Naive thymus-derived CD8-positive, alpha-beta T cell (primary cell): Measurements from ENCODE around the gene PPP3CA. TPM values are rescaled to one million over a fixed set of nuclear protein-coding genes. Genes with fewer than 3 reads are reported as not detected.

Experiments
- ATAC-seq, 2 donors: fragments of 150-1000 bp; cut with Tn5 transposase in 1 of 2; sonication (Bioruptor Pico), chemical (Tn5 transposase) in 1 of 2; 1 replicate in 1 of 2; 2 replicates in 1 of 2; pipeline ENCODE4 v1.10.0; 2021; ENCODE audit warnings: mild to moderate bottlenecking in 2 of 2, moderate library complexity in 2 of 2
- POLR2A ChIA-PET: fragments of 350-600 bp; sonication (Branson Sonifier 250); formaldehyde crosslinking; loops from one replicate; lab custom pipeline; 2021; ENCODE audit warnings: antibody characterized with exemption; lab: Charles Lee
- DNase-seq, 10 donors: peaks; one replicate each; pipeline versions ENCODE4 v3.0.0 to v3.0.0-alpha.2; 2020 to 2022
- H3K27ac Mint-ChIP-seq, 10 donors: one replicate each; pipeline ENCODE4 v1.8.0; 2020 to 2022; ENCODE audit warnings: mild to moderate bottlenecking in 10 of 10, mixed read lengths in 10 of 10, moderate library complexity in 4 of 10, inconsistent platforms in 1 of 10
- H3K27me3 Mint-ChIP-seq, 5 donors: one replicate each; pipeline ENCODE4 v1.8.0; 2021 to 2022; ENCODE audit warnings: mixed read lengths in 5 of 5
- H3K36me3 Mint-ChIP-seq, 3 donors: one replicate each; pipeline ENCODE4 v1.8.0; 2020 to 2022; ENCODE audit warnings: mixed read lengths in 3 of 3, mild to moderate bottlenecking in 2 of 3, inconsistent platforms in 1 of 3
- H3K4me1 Mint-ChIP-seq, 4 donors: one replicate each; pipeline ENCODE4 v1.8.0; 2021 to 2022; ENCODE audit warnings: mixed read lengths in 4 of 4
- H3K4me3 Mint-ChIP-seq, 10 donors: one replicate each; pipeline ENCODE4 v1.8.0; 2020 to 2022; ENCODE audit warnings: mild to moderate bottlenecking in 10 of 10, mixed read lengths in 10 of 10, moderate library complexity in 6 of 10, inconsistent platforms in 1 of 10
- H3K9me3 Mint-ChIP-seq, 9 donors: one replicate each; pipeline ENCODE4 v1.8.0; 2020 to 2022; ENCODE audit warnings: mixed read lengths in 9 of 9, mild to moderate bottlenecking in 3 of 9, inconsistent platforms in 1 of 9, moderate library complexity in 1 of 9
- polyA plus RNA-seq, 3 donors: library from polyadenylated mRNA; unstranded; fragments of 300-500 nt; fragmentation: Illumina TruSeq; gene quantifications; one replicate each; pipeline ENCODE4 v1.2.3, GENCODE V29; 2021
- total RNA-seq, 8 experiments: library from RNA in 2 of 8; stranded (reverse) in 2 of 8; gene quantifications; one replicate each; pipeline ENCODE4 v1.2.3 and lab custom pipeline; 2021 to 2026

The PPP3CA gene
- total and polyA plus RNA-seq, 5 experiments from 2014 or later = 2.8 to 23.7 (median 7.4) TPM

DNA sequence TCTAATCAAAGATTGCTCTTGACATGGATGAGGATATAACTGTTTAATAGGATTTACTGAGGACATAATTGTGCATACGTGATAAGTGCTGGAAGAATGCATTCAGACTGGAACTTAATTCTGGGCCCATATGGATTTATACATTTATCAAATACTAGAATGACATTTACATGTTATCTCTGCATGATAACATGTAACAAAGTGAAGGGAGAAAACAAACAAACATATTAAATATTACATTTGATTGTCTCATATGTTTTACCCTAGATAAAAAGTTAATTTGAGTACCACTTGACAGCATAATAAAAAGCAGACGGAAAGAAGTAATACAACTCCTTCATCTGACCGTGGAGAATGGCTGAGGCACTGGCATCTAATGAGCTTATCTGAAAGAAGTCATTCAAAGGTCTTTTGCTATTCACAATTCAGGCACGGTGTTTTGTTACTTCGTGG, 297.8 kb downstream of the PPP3CA start:
- Mint-ChIP-seq H3K4me1 (peaks cover 0 to 3% (median under 1%) of the 10 kb centered on the region in 4 donors), H3K4me3 (no peak overlapping the region), H3K9me3 (no peaks in the 10 kb centered on the region), H3K27ac (no peak overlapping the region), H3K27me3 (no peaks in the 10 kb centered on the region), H3K36me3 (peaks cover 0 to 15% (median 11%) of the 10 kb centered on the region in 3 donors)
- ATAC-seq (no peak), DNase-seq (no peak)
- POLR2A ChIA-PET = no interaction called here

GRCh38 chr4:101044766-101045165, 302.6 kb downstream of the PPP3CA start:
- no peaks in the 10 kb centered on the region for H3K9me3 Mint-ChIP-seq
- DNase-seq (no peak), ATAC-seq (no peak)
- H3K27ac Mint-ChIP-seq = no peak overlapping the region
- H3K36me3 Mint-ChIP-seq = peaks cover 0 to 17% (median 15%) of the 10 kb centered on the region in 3 donors
- no peak overlapping the region for H3K4me3 Mint-ChIP-seq
- H3K27me3 Mint-ChIP-seq = no peaks in the 10 kb centered on the region
- H3K4me1 Mint-ChIP-seq = peaks cover 0 to 6% (median 3%) of the 10 kb centered on the region in 4 donors
- POLR2A ChIA-PET = no interaction called here

GRCh38 chr4:101042847-101043246, 304.5 kb downstream of the PPP3CA start:
- no peak for ATAC-seq
- no peak overlapping the region for H3K4me3 Mint-ChIP-seq
- POLR2A ChIA-PET = no interaction called here
- DNase-seq = no peak
- H3K36me3 Mint-ChIP-seq = peaks cover 0 to 27% (median 24%) of the 10 kb centered on the region in 3 donors
- no peaks in the 10 kb centered on the region for H3K27me3 Mint-ChIP-seq
- no peaks in the 10 kb centered on the region for H3K9me3 Mint-ChIP-seq
- no peak overlapping the region for H3K27ac Mint-ChIP-seq
- H3K4me1 Mint-ChIP-seq = peaks cover 0 to 20% (median 12%) of the 10 kb centered on the region in 4 donors

DNA sequence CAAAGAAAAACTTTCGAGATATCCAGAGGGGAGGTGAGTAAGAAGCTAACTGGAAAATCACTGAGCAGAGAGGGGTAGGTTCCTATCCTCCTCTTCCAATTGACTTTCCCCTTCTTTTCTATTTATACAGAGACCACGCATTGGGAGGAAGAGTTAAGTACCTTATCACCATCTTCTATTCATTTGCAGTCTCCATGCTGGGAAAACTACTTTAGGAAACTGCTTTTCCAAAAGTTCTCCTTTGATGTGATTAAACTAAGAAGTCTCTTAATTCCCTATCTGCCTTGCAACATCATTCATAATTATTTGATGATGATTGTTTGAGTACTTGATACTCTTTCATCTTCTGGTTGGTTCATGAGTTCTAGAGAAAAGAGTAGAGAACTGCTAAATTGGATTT, 306.6 kb downstream of the PPP3CA start:
- Mint-ChIP-seq H3K4me1 (peaks cover 0 to 24% (median 14%) of the 10 kb centered on the region in 4 donors), H3K9me3 (no peaks in the 10 kb centered on the region), H3K27ac (no peak overlapping the region), H3K4me3 (no peak overlapping the region), H3K36me3 (peaks cover 0 to 37% (median 26%) of the 10 kb centered on the region in 3 donors), H3K27me3 (no peaks in the 10 kb centered on the region)
- ATAC-seq (no peak), DNase-seq (no peak)
- POLR2A ChIA-PET = no interaction called here

GRCh38 chr4:101039367-101039766, 308.0 kb downstream of the PPP3CA start:
- H3K27me3 Mint-ChIP-seq = no peaks in the 10 kb centered on the region
- H3K27ac Mint-ChIP-seq = peak overlapping the region in 3 of 10 donors; percentile 6 to 36 (median 7)
- peak overlapping the region in 1 of 10 donors; percentile 0 for H3K4me3 Mint-ChIP-seq
- peaks cover 0 to 26% (median 19%) of the 10 kb centered on the region in 3 donors for H3K36me3 Mint-ChIP-seq
- POLR2A ChIA-PET = no interaction called here
- peaks cover 0 to 24% (median 13%) of the 10 kb centered on the region in 4 donors for H3K4me1 Mint-ChIP-seq
- ATAC-seq = no peak
- H3K9me3 Mint-ChIP-seq = no peaks in the 10 kb centered on the region
- peak in 1 of 10 donors; percentile 20 for DNase-seq

- H3K4me1 Mint-ChIP-seq = peaks cover 0 to 24% (median 13%) of the 10 kb centered on the region in 4 donors
- peak overlapping the region in 2 of 10 donors; percentile 27 to 39 for H3K4me3 Mint-ChIP-seq
- H3K27ac Mint-ChIP-seq = peak overlapping the region in 8 of 10 donors; percentile 8 to 80 (median 70)
- no peak for DNase-seq
- H3K9me3 Mint-ChIP-seq = no peaks in the 10 kb centered on the region
- ATAC-seq = peak; percentile 37 to 39
- H3K36me3 Mint-ChIP-seq = peaks cover 0 to 35% (median 19%) of the 10 kb centered on the region in 3 donors
- no peaks in the 10 kb centered on the region for H3K27me3 Mint-ChIP-seq
- POLR2A ChIA-PET = no interaction called here
Observed at GRCh38 chr4:101037938-101038413, 309.4 kb downstream of the PPP3CA start.

GRCh38 chr4:101037249-101037648, 310.1 kb downstream of the PPP3CA start:
- POLR2A ChIA-PET = no interaction called here
- H3K36me3 Mint-ChIP-seq = peaks cover 0 to 38% (median 19%) of the 10 kb centered on the region in 3 donors
- ATAC-seq = no peak

GRCh38 chr4:101035487-101035886, 311.8 kb downstream of the PPP3CA start:
- POLR2A ChIA-PET = no interaction called here
- peak overlapping the region in 2 of 10 donors; percentile 0 to 1 for H3K27ac Mint-ChIP-seq
- no peak for ATAC-seq
- H3K4me3 Mint-ChIP-seq = no peak overlapping the region
- H3K9me3 Mint-ChIP-seq = no peaks in the 10 kb centered on the region
- no peak for DNase-seq
- peaks cover 0 to 22% (median 12%) of the 10 kb centered on the region in 4 donors for H3K4me1 Mint-ChIP-seq
- H3K36me3 Mint-ChIP-seq = peaks cover 0 to 41% (median 22%) of the 10 kb centered on the region in 3 donors
- no peaks in the 10 kb centered on the region for H3K27me3 Mint-ChIP-seq

More at GRCh38 chr4:101037249-101037648, 310.1 kb downstream of the PPP3CA start:
- H3K27ac Mint-ChIP-seq = peak overlapping the region in 1 of 10 donors; percentile 6
- H3K4me1 Mint-ChIP-seq = peaks cover 0 to 24% (median 13%) of the 10 kb centered on the region in 4 donors
- DNase-seq = no peak
- H3K4me3 Mint-ChIP-seq = no peak overlapping the region
- no peaks in the 10 kb centered on the region for H3K9me3 Mint-ChIP-seq
- no peaks in the 10 kb centered on the region for H3K27me3 Mint-ChIP-seq

GRCh38 chr4:101033986-101034385, 313.3 kb downstream of the PPP3CA start:
- POLR2A ChIA-PET = no interaction called here
- H3K27ac Mint-ChIP-seq = peak overlapping the region in 1 of 10 donors; percentile 63
- ATAC-seq = no peak

GRCh38 chr4:101032541-101032940, 314.8 kb downstream of the PPP3CA start:
- H3K27me3 Mint-ChIP-seq = no peaks in the 10 kb centered on the region
- H3K36me3 Mint-ChIP-seq = peaks cover 0 to 32% (median 9%) of the 10 kb centered on the region in 3 donors
- ATAC-seq (no peak), DNase-seq (no peak)
- POLR2A ChIA-PET = no interaction called here
- no peaks in the 10 kb centered on the region for H3K9me3 Mint-ChIP-seq
- no peak overlapping the region for H3K4me3 Mint-ChIP-seq
- H3K27ac Mint-ChIP-seq = no peak overlapping the region
- peaks cover 0 to 2% (median under 1%) of the 10 kb centered on the region in 4 donors for H3K4me1 Mint-ChIP-seq

More at GRCh38 chr4:101033986-101034385, 313.3 kb downstream of the PPP3CA start:
- H3K36me3 Mint-ChIP-seq = peaks cover 0 to 39% (median 15%) of the 10 kb centered on the region in 3 donors
- no peak for DNase-seq
- no peaks in the 10 kb centered on the region for H3K27me3 Mint-ChIP-seq
- no peaks in the 10 kb centered on the region for H3K9me3 Mint-ChIP-seq
- no peak overlapping the region for H3K4me3 Mint-ChIP-seq
- H3K4me1 Mint-ChIP-seq = peaks cover 0 to 16% (median 7%) of the 10 kb centered on the region in 4 donors

DNA sequence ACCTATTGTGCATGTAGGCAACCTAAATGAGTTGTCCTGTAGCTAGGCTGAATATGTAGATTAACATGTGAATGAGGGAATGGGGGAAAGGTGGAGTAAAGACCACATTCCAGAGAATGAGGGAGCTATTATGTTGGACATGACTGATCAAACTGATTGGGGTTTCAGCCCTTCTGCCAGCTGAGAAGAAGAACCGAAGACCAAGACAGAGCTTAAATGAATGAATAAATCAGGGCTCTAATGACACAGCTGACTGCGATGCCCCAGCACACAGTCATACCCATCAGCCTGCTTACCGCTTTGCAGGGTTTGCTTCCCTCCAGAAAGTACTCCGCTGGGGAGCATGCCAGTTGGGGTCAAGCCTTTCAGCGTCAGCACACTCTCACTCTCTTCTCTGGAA, 315.4 kb downstream of the PPP3CA start:
- POLR2A ChIA-PET = no interaction called here
- no peaks in the 10 kb centered on the region for H3K9me3 Mint-ChIP-seq
- no peak for ATAC-seq
- peaks cover 0 to 2% (median under 1%) of the 10 kb centered on the region in 4 donors for H3K4me1 Mint-ChIP-seq
- no peak overlapping the region for H3K4me3 Mint-ChIP-seq
- no peak overlapping the region for H3K27ac Mint-ChIP-seq
- DNase-seq = no peak
- H3K27me3 Mint-ChIP-seq = no peaks in the 10 kb centered on the region
- H3K36me3 Mint-ChIP-seq = peaks cover 0 to 29% (median 9%) of the 10 kb centered on the region in 3 donors

DNA sequence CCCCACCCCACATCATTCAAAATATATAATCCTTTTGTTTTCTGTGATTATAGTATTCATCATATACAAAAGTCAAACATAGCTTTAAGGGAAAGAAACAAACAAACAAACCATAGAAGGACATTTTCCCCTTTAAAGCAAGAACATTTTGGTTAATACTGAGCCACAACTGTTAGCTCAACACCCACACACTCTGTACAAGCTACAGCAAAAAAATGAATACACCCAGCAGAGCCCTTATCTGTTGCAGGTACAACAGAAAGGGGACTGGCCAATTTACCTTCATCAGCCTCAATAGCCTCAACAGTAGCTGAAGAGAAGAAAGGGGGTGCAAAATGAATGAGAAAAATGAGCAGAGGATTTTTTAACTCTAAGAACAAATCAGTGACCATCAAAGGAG, 318.4 kb downstream of the PPP3CA start:
- peaks cover 0 to 7% (median 1%) of the 10 kb centered on the region in 4 donors for H3K4me1 Mint-ChIP-seq
- H3K27ac Mint-ChIP-seq = peak overlapping the region in 2 of 10 donors; percentile 6 to 12
- ATAC-seq (no peak), DNase-seq (no peak)
- peaks cover 5 to 42% (median 22%) of the 10 kb centered on the region in 3 donors for H3K36me3 Mint-ChIP-seq
- no peaks in the 10 kb centered on the region for H3K27me3 Mint-ChIP-seq
- POLR2A ChIA-PET = interaction anchor here (0.5 kb wide), 1 partner anchor 9 kb away, joined by 3 read pairs; no protein-coding TSS in a partner anchor
- no peak overlapping the region for H3K4me3 Mint-ChIP-seq
- no peaks in the 10 kb centered on the region for H3K9me3 Mint-ChIP-seq

DNA sequence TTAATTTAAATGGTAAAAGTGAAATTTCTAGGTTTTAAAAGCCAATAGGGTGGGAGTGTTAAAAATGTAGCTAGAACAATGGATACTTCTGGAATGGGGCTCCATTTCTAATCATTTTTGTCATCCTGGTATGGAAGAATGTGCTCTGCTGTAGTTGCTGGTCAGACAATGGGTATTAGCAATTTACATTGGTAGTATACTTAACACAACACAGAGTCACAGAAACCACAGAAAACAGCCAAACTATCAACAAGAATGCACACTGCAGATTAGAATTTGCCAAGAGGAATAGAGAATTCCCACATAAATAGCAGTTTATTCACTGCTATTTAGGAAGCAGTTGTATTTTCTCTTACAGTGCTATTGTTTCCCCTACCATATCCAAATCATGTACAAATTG, 319.6 kb downstream of the PPP3CA start:
- ATAC-seq = no peak
- Mint-ChIP-seq H3K27ac (peak overlapping the region in 1 of 10 donors; percentile 16), H3K36me3 (peaks cover 5 to 42% (median 28%) of the 10 kb centered on the region in 3 donors), H3K9me3 (no peaks in the 10 kb centered on the region), H3K27me3 (no peaks in the 10 kb centered on the region), H3K4me3 (no peak overlapping the region), H3K4me1 (peaks cover 0 to 8% (median 1%) of the 10 kb centered on the region in 4 donors)
- DNase-seq = no peak
- POLR2A ChIA-PET = no interaction called here
